Calu3 (cell line): ENCODE results near the gene DNAJC3. TPM values are rescaled to one million over a fixed set of nuclear protein-coding genes. Genes with fewer than 3 reads are reported as not detected.
"Not testable (repeated sequence)": the region's sequence is repeated elsewhere in the genome, so short reads cannot be mapped to it uniquely, and the experiment has no call there.

Experiments used
- BruUV-seq: library from RNA; stranded (reverse); fragments of 400-500 nt; replicated peaks from 2 replicates; lab custom pipeline; 2021; lab: Mats Ljungman, UMichigan
- CTCF ChIA-PET: fragments of 300-600 bp; sonication (Branson Sonifier 250); formaldehyde crosslinking; loops from one replicate; lab custom pipeline; 2022; ENCODE audit warnings: antibody characterized with exemption; lab: Charles Lee
- DNase-seq: peaks from one replicate; pipeline ENCODE4 v3.0.0; 2022
- H3K27ac Mint-ChIP-seq: one replicate; pipeline ENCODE4 v1.8.0; 2022; ENCODE audit warnings: mixed read lengths; ENCODE audit not compliant: unreplicated experiment
- H3K27me3 Mint-ChIP-seq: one replicate; pipeline ENCODE4 v1.8.0; 2022; ENCODE audit warnings: mixed read lengths; ENCODE audit not compliant: unreplicated experiment
- H3K36me3 Mint-ChIP-seq: one replicate; pipeline ENCODE4 v1.8.0; 2022; ENCODE audit warnings: mild to moderate bottlenecking, moderate library complexity, mixed read lengths; ENCODE audit not compliant: insufficient read depth, unreplicated experiment
- H3K4me1 Mint-ChIP-seq: one replicate; pipeline ENCODE4 v1.8.0; 2022; ENCODE audit warnings: mild to moderate bottlenecking, low read depth, mixed read lengths; ENCODE audit not compliant: unreplicated experiment
- H3K4me3 Mint-ChIP-seq: one replicate; pipeline ENCODE4 v1.8.0; 2022; ENCODE audit warnings: mild to moderate bottlenecking, low read depth, moderate library complexity, mixed read lengths; ENCODE audit not compliant: unreplicated experiment
- H3K9me3 Mint-ChIP-seq: one replicate; pipeline ENCODE4 v1.8.0; 2022; ENCODE audit warnings: low read depth, mixed read lengths; ENCODE audit not compliant: unreplicated experiment
- intact Hi-C: fragments of 100-400 bp; cut with micrococcal nuclease; formaldehyde crosslinking; loops from one replicate; pipeline ENCODE4 v1.10.0; 2022; ENCODE audit not compliant: unreplicated experiment
- total RNA-seq: library from RNA; stranded (reverse); gene quantifications from 2 replicates; pipeline ENCODE4 v1.2.3, GENCODE V29; 2022
- TF ChIP-seq, protein P1 (sequence below): fragments of 200-600 bp; IDR thresholded peaks from one replicate; pipeline ENCODE4 v1.8.0; 2022; ENCODE audit warnings: antibody characterized with exemption; ENCODE audit not compliant: unreplicated experiment

The DNAJC3 gene
- total RNA-seq, 1 experiment from 2014 or later = 22.2 TPM

DNA sequence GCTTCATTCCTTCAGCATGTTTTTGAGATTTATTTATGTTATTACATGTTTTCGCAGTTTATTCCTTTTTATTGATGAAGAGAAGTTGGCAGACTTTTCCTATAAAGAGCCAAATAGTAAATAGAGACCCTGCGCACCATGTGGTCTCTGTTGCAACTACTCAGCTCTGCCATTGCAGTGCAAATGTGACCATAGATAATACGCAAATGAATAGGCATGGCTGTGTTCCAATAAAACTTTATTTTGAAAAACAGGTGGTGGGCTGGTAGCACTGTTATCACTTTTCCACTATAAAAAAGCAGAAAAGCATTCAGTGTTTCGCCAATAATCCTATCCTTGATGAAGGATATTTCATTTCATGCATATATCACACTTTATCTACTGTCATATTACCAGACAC is 95.0 kb downstream of the DNAJC3 start:
- H3K4me1 Mint-ChIP-seq = no peaks in the 10 kb centered on the region
- CTCF ChIA-PET = interaction anchor here (0.6 kb wide), 1 partner anchor 1997 kb away, joined by 3 read pairs; no protein-coding TSS in a partner anchor
- no peaks in the 10 kb centered on the region for H3K36me3 Mint-ChIP-seq
- no TSS peak for BruUV-seq
- no peaks in the 10 kb centered on the region for H3K9me3 Mint-ChIP-seq
- intact Hi-C loops = no loop called here
- TF ChIP-seq, protein P1, sequence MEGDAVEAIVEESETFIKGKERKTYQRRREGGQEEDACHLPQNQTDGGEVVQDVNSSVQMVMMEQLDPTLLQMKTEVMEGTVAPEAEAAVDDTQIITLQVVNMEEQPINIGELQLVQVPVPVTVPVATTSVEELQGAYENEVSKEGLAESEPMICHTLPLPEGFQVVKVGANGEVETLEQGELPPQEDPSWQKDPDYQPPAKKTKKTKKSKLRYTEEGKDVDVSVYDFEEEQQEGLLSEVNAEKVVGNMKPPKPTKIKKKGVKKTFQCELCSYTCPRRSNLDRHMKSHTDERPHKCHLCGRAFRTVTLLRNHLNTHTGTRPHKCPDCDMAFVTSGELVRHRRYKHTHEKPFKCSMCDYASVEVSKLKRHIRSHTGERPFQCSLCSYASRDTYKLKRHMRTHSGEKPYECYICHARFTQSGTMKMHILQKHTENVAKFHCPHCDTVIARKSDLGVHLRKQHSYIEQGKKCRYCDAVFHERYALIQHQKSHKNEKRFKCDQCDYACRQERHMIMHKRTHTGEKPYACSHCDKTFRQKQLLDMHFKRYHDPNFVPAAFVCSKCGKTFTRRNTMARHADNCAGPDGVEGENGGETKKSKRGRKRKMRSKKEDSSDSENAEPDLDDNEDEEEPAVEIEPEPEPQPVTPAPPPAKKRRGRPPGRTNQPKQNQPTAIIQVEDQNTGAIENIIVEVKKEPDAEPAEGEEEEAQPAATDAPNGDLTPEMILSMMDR = no peak
- H3K27me3 Mint-ChIP-seq = no peaks in the 10 kb centered on the region
- H3K27ac Mint-ChIP-seq = no peak overlapping the region
- H3K4me3 Mint-ChIP-seq = no peak overlapping the region
- no peak for DNase-seq

DNA sequence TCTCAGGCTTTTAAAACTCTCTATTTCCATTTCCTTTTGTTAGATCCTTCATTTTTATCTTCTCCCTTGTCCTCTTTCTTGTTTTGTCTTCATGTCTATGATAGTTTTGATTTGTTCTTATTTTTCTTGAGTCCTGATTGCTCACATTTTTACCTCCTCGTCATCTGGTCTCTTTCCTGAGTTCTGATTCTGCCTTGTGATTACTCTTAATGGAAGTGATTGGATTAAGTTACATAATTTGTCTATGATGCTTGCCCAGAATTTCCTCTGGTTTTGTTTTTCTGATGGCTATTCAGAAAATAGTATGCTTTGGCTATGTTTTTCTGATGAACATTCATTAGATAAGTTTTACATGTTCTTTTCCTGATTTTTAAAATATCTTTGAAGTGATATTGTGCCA is 102.6 kb downstream of the DNAJC3 start:
- CTCF ChIA-PET = no interaction called here
- TF ChIP-seq, protein P1 = no peak
- Mint-ChIP-seq H3K4me1 (no peaks in the 10 kb centered on the region), H3K36me3 (no peaks in the 10 kb centered on the region), H3K27ac (no peak overlapping the region), H3K4me3 (no peak overlapping the region), H3K27me3 (no peaks in the 10 kb centered on the region), H3K9me3 (no peaks in the 10 kb centered on the region)
- intact Hi-C loops = no loop called here
- no TSS peak for BruUV-seq
- DNase-seq = no peak

DNA sequence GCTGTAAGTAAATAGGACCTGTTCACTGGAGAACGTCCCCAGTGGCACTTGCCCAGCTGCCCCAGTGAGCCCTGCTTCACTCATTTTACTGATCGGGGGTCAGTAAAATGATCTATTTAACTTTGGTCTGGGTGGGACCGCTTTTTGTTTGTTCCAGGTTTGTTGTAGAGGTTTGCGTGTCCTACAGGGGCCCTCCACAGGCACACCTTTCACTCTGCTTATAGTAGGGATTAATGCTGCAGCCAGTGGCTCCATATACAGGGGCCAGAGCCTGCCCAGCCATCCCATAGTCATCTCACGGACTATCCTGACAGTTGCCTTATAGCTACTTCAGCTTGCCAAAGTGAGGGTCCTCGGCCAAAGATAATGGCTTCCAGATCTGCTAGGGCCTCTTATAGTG is 104.1 kb downstream of the DNAJC3 start:
- H3K36me3 Mint-ChIP-seq = no peaks in the 10 kb centered on the region
- BruUV-seq = no TSS peak
- intact Hi-C loops = no loop called here
- H3K9me3 Mint-ChIP-seq = no peaks in the 10 kb centered on the region
- H3K4me3 Mint-ChIP-seq = no peak overlapping the region
- no peak for DNase-seq
- no peaks in the 10 kb centered on the region for H3K4me1 Mint-ChIP-seq
- H3K27ac Mint-ChIP-seq = no peak overlapping the region
- TF ChIP-seq, protein P1 = no peak
- CTCF ChIA-PET = no interaction called here
- H3K27me3 Mint-ChIP-seq = no peaks in the 10 kb centered on the region

DNA sequence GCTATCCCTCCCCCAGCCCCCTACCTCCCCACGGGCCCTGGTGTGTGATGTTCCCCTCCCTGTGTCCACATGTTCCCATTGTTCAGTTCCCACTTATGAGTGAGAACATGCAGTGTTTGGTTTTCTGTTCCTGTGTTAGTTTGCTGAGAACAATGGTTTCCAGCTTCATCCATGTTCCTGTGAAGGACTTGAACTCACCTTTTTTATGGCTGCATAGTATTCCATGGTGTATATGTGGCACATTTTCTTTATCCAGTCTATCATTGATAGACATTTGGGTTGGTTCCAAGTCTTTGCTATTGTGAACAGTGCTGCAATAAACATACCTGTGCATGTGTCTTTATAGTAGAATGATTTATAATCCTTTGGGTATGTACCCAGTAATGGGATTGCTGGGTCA is 105.0 kb downstream of the DNAJC3 start:
- BruUV-seq, intact Hi-C loops, DNase-seq: not testable (repeated sequence)

DNA sequence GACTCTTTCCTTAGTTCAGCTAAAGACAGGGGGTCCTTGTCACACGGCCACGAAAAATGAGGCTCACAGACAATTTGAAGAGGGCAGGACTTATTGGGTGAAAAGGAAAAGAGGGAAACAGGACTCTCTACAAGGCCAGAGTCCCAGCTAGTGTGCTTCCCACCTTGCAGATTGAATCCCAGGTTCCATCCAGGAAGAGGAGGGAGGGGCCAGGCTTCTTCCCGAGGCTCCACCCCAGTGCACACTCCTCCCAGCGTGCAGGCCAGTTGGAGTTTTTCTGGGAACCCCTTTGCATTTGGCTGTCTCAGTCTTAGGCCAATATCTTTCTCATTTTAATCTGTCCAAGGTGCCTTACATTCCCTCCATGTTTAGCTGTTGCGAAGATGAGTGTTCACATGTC is 106.8 kb downstream of the DNAJC3 start:
- BruUV-seq = no TSS peak
- no peak for DNase-seq
- H3K9me3 Mint-ChIP-seq = no peaks in the 10 kb centered on the region
- H3K27me3 Mint-ChIP-seq = no peaks in the 10 kb centered on the region
- H3K4me1 Mint-ChIP-seq = no peaks in the 10 kb centered on the region
- H3K27ac Mint-ChIP-seq = no peak overlapping the region
- CTCF ChIA-PET = no interaction called here
- intact Hi-C loops = no loop called here
- no peaks in the 10 kb centered on the region for H3K36me3 Mint-ChIP-seq
- no peak overlapping the region for H3K4me3 Mint-ChIP-seq
- TF ChIP-seq, protein P1 = no peak

More for the DNA sequence above, 105.0 kb downstream of the DNAJC3 start:
- H3K9me3 Mint-ChIP-seq, H3K27me3 Mint-ChIP-seq, H3K4me1 Mint-ChIP-seq, H3K27ac Mint-ChIP-seq, CTCF ChIA-PET, H3K36me3 Mint-ChIP-seq, H3K4me3 Mint-ChIP-seq: not testable (repeated sequence)
